ENCODE measurements around the gene LDLRAP1. TPM values are rescaled to one million over a fixed set of nuclear protein-coding genes. Genes with fewer than 3 reads are reported as not detected.

The LDLRAP1 gene
- total RNA-seq, 1 experiment from 2014 or later, result 14.5 TPM

GRCh38 chr1:25616987-25617624, 73.7 kb downstream of the LDLRAP1 start:
- POLR2A ChIA-PET, result interaction anchor here (0.6 kb wide), 1 partner anchor 148 kb away, joined by 6 read pairs; no protein-coding TSS in a partner anchor
- H3K4me3 ChIP-seq (ENCODE audit: low read depth, low read length), result peak overlapping the region; percentile 60
- Mint-ChIP-seq H3K36me3 (ENCODE audit: insufficient read depth, unreplicated experiment) (peaks cover 5% of the 10 kb centered on the region), H3K9me3 (ENCODE audit: unreplicated experiment) (no peaks in the 10 kb centered on the region), H3K4me1 (ENCODE audit: low read depth, unreplicated experiment) (peaks cover 10% of the 10 kb centered on the region), H3K4me3 (ENCODE audit: unreplicated experiment) (no peak overlapping the region), H3K27ac (ENCODE audit: unreplicated experiment) (no peak overlapping the region), H3K27me3 (ENCODE audit: insufficient read depth, unreplicated experiment) (peaks cover under 1% of the 10 kb centered on the region)
- peak in 1 of 2 experiments; percentile 4 for DNase-seq
- intact Hi-C loops (cut with micrococcal nuclease; ENCODE audit: unreplicated experiment), result no loop called here
- TF ChIP-seq CTCF (IDR thresholded peaks at IDR 0.05; ENCODE audit: insufficient read depth in 1 of 2, low read depth in 1 of 2, low read length in 1 of 2, severe bottlenecking in 1 of 2, unreplicated experiment in 1 of 2), result no peak
- H3K9me3 ChIP-seq, result no peaks in the 10 kb centered on the region
- no peaks in the 10 kb centered on the region for H3K36me3 ChIP-seq (ENCODE audit: control insufficient read depth, insufficient read depth, low read length)
- H3K27me3 ChIP-seq (replicated peaks; ENCODE audit: control insufficient read depth, insufficient read depth, low read length), result 0 out of 2 replicates have a peak, but pooled peaks cover 1% of the 10 kb centered on the region
- CTCF ChIA-PET, result interaction anchor here (0.5 to 1.0 kb wide), 3 partner anchors 118 to 231 kb away, joined by 3 to 7 read pairs (median 4); no protein-coding TSS in a partner anchor
- H3K4me1 ChIP-seq, result peaks cover 4% of the 10 kb centered on the region; the same call in 1 of the 2 replicates
- no TSS peak for BruUV-seq (replicated peaks)

- H3K4me3 ChIP-seq (ENCODE audit: low read depth, low read length), result peak overlapping the region; percentile 44
- no peak for TF ChIP-seq CTCF (IDR thresholded peaks at IDR 0.05; ENCODE audit: insufficient read depth in 1 of 2, low read depth in 1 of 2, low read length in 1 of 2, severe bottlenecking in 1 of 2, unreplicated experiment in 1 of 2)
- H3K9me3 ChIP-seq, result no peaks in the 10 kb centered on the region
- H3K4me3 Mint-ChIP-seq (ENCODE audit: unreplicated experiment), result peak overlapping the region; percentile 66
- H3K27me3 ChIP-seq (replicated peaks; ENCODE audit: control insufficient read depth, insufficient read depth, low read length), result 0 out of 2 replicates have a peak, but pooled peaks cover 1% of the 10 kb centered on the region
- no peaks in the 10 kb centered on the region for H3K27me3 Mint-ChIP-seq (ENCODE audit: insufficient read depth, unreplicated experiment)
- BruUV-seq (replicated peaks), result no TSS peak
- H3K27ac Mint-ChIP-seq (ENCODE audit: unreplicated experiment), result no peak overlapping the region
- intact Hi-C loops (cut with micrococcal nuclease; ENCODE audit: unreplicated experiment), result loop anchor here (2.0 kb wide), 1 partner anchor 51 kb away; no protein-coding TSS in a partner anchor
- peaks cover 4% of the 10 kb centered on the region; the same call in 1 of the 2 replicates for H3K4me1 ChIP-seq
- H3K36me3 Mint-ChIP-seq (ENCODE audit: insufficient read depth, unreplicated experiment), result peaks cover 5% of the 10 kb centered on the region
- no peaks in the 10 kb centered on the region for H3K36me3 ChIP-seq (ENCODE audit: control insufficient read depth, insufficient read depth, low read length)
- CTCF ChIA-PET, result interaction anchor here (0.6 to 1.3 kb wide), 5 partner anchors 44 to 230 kb away, joined by 3 to 7 read pairs (median 4); no protein-coding TSS in a partner anchor
- H3K4me1 Mint-ChIP-seq (ENCODE audit: low read depth, unreplicated experiment), result peaks cover 8% of the 10 kb centered on the region
- POLR2A ChIA-PET, result no interaction called here
- DNase-seq, result no peak
- no peaks in the 10 kb centered on the region for H3K9me3 Mint-ChIP-seq (ENCODE audit: unreplicated experiment)
These were observed 74.4 kb downstream of the LDLRAP1 start for GRCh38 chr1:25617625-25618432.

- intact Hi-C loops (cut with micrococcal nuclease; ENCODE audit: unreplicated experiment), result loop anchor here (2.0 kb wide), 1 partner anchor 50 kb away; no protein-coding TSS in a partner anchor
- peaks cover 4% of the 10 kb centered on the region; the same call in 1 of the 2 replicates for H3K4me1 ChIP-seq
- ChIA-PET CTCF (interaction anchor here (0.7 to 1.3 kb wide), 6 partner anchors 8 to 201 kb away, joined by 3 to 5 read pairs (median 4); partner anchors contain the start of gene MTFR1L), POLR2A (no interaction called here)
- Mint-ChIP-seq H3K4me1 (ENCODE audit: low read depth, unreplicated experiment) (peaks cover 8% of the 10 kb centered on the region), H3K36me3 (ENCODE audit: insufficient read depth, unreplicated experiment) (peaks cover 5% of the 10 kb centered on the region), H3K27ac (ENCODE audit: unreplicated experiment) (no peak overlapping the region), H3K9me3 (ENCODE audit: unreplicated experiment) (no peaks in the 10 kb centered on the region), H3K27me3 (ENCODE audit: insufficient read depth, unreplicated experiment) (no peaks in the 10 kb centered on the region), H3K4me3 (ENCODE audit: unreplicated experiment) (peak overlapping the region; percentile 66)
- BruUV-seq (replicated peaks), result no TSS peak
- 0 out of 2 replicates have a peak, but pooled peaks cover 1% of the 10 kb centered on the region for H3K27me3 ChIP-seq (replicated peaks; ENCODE audit: control insufficient read depth, insufficient read depth, low read length)
- H3K36me3 ChIP-seq (ENCODE audit: control insufficient read depth, insufficient read depth, low read length), result no peaks in the 10 kb centered on the region
- TF ChIP-seq CTCF (IDR thresholded peaks at IDR 0.05; ENCODE audit: insufficient read depth in 1 of 2, low read depth in 1 of 2, low read length in 1 of 2, severe bottlenecking in 1 of 2, unreplicated experiment in 1 of 2), result no peak
- DNase-seq, result no peak
- H3K4me3 ChIP-seq (ENCODE audit: low read depth, low read length), result no peak overlapping the region
- no peaks in the 10 kb centered on the region for H3K9me3 ChIP-seq
These were observed 75.0 kb downstream of the LDLRAP1 start for GRCh38 chr1:25618433-25618808.

Data from Caco-2 (cell line).